HCT116 (cell line): ENCODE results near the gene SLC25A48. TPM values are rescaled to one million over a fixed set of nuclear protein-coding genes. Genes with fewer than 3 reads are reported as not detected.

ENCODE experiments used
- ATAC-seq: fragments of 200-7000 bp; cut with Tn5 transposase; 2 replicates; pipeline ENCODE4 v1.9.1; 2020; ENCODE audit warnings: mild to moderate bottlenecking, moderate library complexity
- BruUV-seq: library from RNA; stranded (reverse); fragments of 400-500 nt; replicated peaks from 2 replicates; lab custom pipeline; 2021; lab: Mats Ljungman, UMichigan
- CTCF ChIA-PET: fragments of 300-600 bp; sonication (Branson Sonifier 250); formaldehyde crosslinking; loops from one replicate; lab custom pipeline; 2021; ENCODE audit warnings: antibody characterized with exemption; lab: Charles Lee
- POLR2A ChIA-PET: fragments of 300-600, 350-600 bp; sonication (Branson Sonifier 250); formaldehyde crosslinking; loops from one replicate; lab custom pipeline; 2021; ENCODE audit warnings: antibody characterized with exemption; lab: Charles Lee
- RAD21 ChIA-PET, 2 experiments: fragments of 300-600 bp; sonication (Branson Sonifier 250); formaldehyde crosslinking; loops; one replicate each; lab custom pipeline; 2023; ENCODE audit warnings: low total read pairs in 2 of 2; ENCODE audit not compliant: uncharacterized antibody in 2 of 2, unreplicated experiment in 2 of 2, low non-redundant PET in 1 of 2; lab: Charles Lee
- DNase-seq: peaks from one replicate; pipeline ENCODE4 v3.0.0-alpha.2; 2010; ENCODE audit warnings: low read depth, low spot score
- H2AFZ ChIP-seq: fragments of 200-600 bp; shearing (Covaris generic), sonication (generic); 2 replicates; pipeline ENCODE4 v1.6.1; 2017; ENCODE audit warnings: low read depth, mixed run types, mixed read lengths, antibody characterized with exemption, low read length; ENCODE audit not compliant: poor library complexity, severe bottlenecking
- H3K27ac ChIP-seq: 2 replicates; pipeline ENCODE4 v1.5.1; 2012; ENCODE audit warnings: low read depth, low read length
- H3K27me3 ChIP-seq: fragments of 200-600 bp; sonication (generic); 2 replicates; pipeline ENCODE4 v1.6.1; 2016; ENCODE audit warnings: mixed run types, low read length, mixed read lengths; ENCODE audit not compliant: insufficient read depth
- H3K36me3 ChIP-seq, 2 experiments: fragments of 200-500 bp in 1 of 2; fragments of 200-600 bp in 1 of 2; sonication (Bioruptor generic) in 1 of 2; sonication (generic) in 1 of 2; 2 replicates each; pipeline versions ENCODE4 v1.5.1 to v1.6.1; 2014 to 2016; ENCODE audit warnings: low read length in 2 of 2, inconsistent platforms in 1 of 2, mixed read lengths in 1 of 2, mixed run types in 1 of 2; ENCODE audit not compliant: insufficient read depth in 2 of 2, control insufficient read depth in 1 of 2
- H3K4me1 ChIP-seq, 2 experiments: fragments of 200-600 bp in 1 of 2; sonication (generic) in 1 of 2; 2 replicates each; pipeline versions ENCODE4 v1.5.1 to v1.6.1; 2012 to 2017; ENCODE audit warnings: low read length in 2 of 2, inconsistent platforms in 1 of 2, mild to moderate bottlenecking in 1 of 2, mixed read lengths in 1 of 2, mixed run types in 1 of 2, moderate library complexity in 1 of 2; ENCODE audit not compliant: insufficient read depth in 2 of 2, control insufficient read depth in 1 of 2
- H3K4me2 ChIP-seq: fragments of 200-600 bp; sonication (generic); 2 replicates; pipeline ENCODE4 v1.6.1; 2017; ENCODE audit warnings: mixed run types, low read length, mixed read lengths
- H3K4me3 ChIP-seq, 2 experiments: fragments of 200-600 bp in 1 of 2; sonication (generic) in 1 of 2; replicated peaks in 1 of 2; 2 replicates each; pipeline ENCODE4 v1.5.1; 2011 to 2016; ENCODE audit warnings: low read length in 2 of 2, control low read depth in 1 of 2, low read depth in 1 of 2, mild to moderate bottlenecking in 1 of 2, mixed read lengths in 1 of 2, mixed run types in 1 of 2
- H3K79me2 ChIP-seq: fragments of 200-600 bp; sonication (generic); 2 replicates; pipeline ENCODE4 v1.6.1; 2017; ENCODE audit warnings: mild to moderate bottlenecking, mixed run types, low read length, moderate library complexity, mixed read lengths; ENCODE audit not compliant: insufficient read depth
- H3K9ac ChIP-seq: fragments of 200-600 bp; sonication (generic); 2 replicates; pipeline ENCODE4 v1.6.1; 2016; ENCODE audit warnings: low read length, mixed read lengths
- H3K9me2 ChIP-seq: fragments of 200-600 bp; sonication (generic), shearing (Covaris generic); 2 replicates; pipeline ENCODE4 v1.6.1; 2017; ENCODE audit warnings: mixed run types, mild to moderate bottlenecking, moderate library complexity; ENCODE audit not compliant: insufficient read depth
- H3K9me3 ChIP-seq, 2 experiments: fragments of 200-500 bp in 1 of 2; fragments of 200-600 bp in 1 of 2; sonication (Bioruptor generic) in 1 of 2; sonication (generic) in 1 of 2; 2 replicates each; pipeline ENCODE4 v1.6.1; 2014 to 2017; ENCODE audit warnings: low read length in 2 of 2, mixed read lengths in 2 of 2, inconsistent platforms in 1 of 2, low read depth in 1 of 2, mild to moderate bottlenecking in 1 of 2, mixed run types in 1 of 2, moderate library complexity in 1 of 2; ENCODE audit not compliant: control insufficient read depth in 1 of 2, insufficient read depth in 1 of 2
- H4K20me1 ChIP-seq: fragments of 200-600 bp; sonication (generic), shearing (Covaris generic); 2 replicates; pipeline ENCODE4 v1.6.1; 2017; ENCODE audit warnings: mixed run types, mild to moderate bottlenecking, moderate library complexity; ENCODE audit not compliant: insufficient read depth
- CBX3 ChIP-seq: IDR thresholded peaks from 2 replicates; pipeline ENCODE4 v1.6.1; 2012; ENCODE audit warnings: low read depth
- JUND ChIP-seq: IDR thresholded peaks from 2 replicates; pipeline ENCODE4 v1.6.1; 2012
- TCF7L2 ChIP-seq: IDR thresholded peaks from 2 replicates; pipeline ENCODE4 v1.7.0; 2011; ENCODE audit warnings: borderline replicate concordance, inconsistent platforms; ENCODE audit not compliant: insufficient read depth, insufficient read length; ENCODE audit errors: extremely low read depth
- ZBTB33 ChIP-seq: IDR thresholded peaks from 2 replicates; pipeline ENCODE4 v1.6.1; 2011; ENCODE audit warnings: mild to moderate bottlenecking, low read length, moderate library complexity; ENCODE audit not compliant: insufficient replicate concordance; ENCODE audit errors: extremely low read depth
- ZFX ChIP-seq: fragments of 450-650 bp; IDR thresholded peaks from 2 replicates; pipeline ENCODE4 v1.6.1; 2017
- intact Hi-C: fragments of 100-400 bp; cut with micrococcal nuclease; formaldehyde crosslinking; loops from 2 replicates; pipeline ENCODE4 v1.10.0; 2022
- total RNA-seq: library from RNA; stranded (reverse); gene quantifications from one replicate; pipeline ENCODE4 v1.2.1, GENCODE V29; 2021; ENCODE audit not compliant: unreplicated experiment

Gene SLC25A48
- total RNA-seq, 1 experiment from 2014 or later: 2.8 TPM

- no TSS peak for BruUV-seq
- no peaks in the 10 kb centered on the region for H3K9me2 ChIP-seq
- H2AFZ ChIP-seq: no peak overlapping the region
- H3K36me3 ChIP-seq: no peaks in the 10 kb centered on the region
- no peak overlapping the region for H3K9ac ChIP-seq
- H3K27me3 ChIP-seq: no peaks in the 10 kb centered on the region
- no peaks in the 10 kb centered on the region for H3K79me2 ChIP-seq
- no peak for TF ChIP-seq JUND
- TF ChIP-seq CBX3: no peak
- TF ChIP-seq ZFX: no peak
- ATAC-seq (no peak), DNase-seq (no peak)
- H4K20me1 ChIP-seq: no peaks in the 10 kb centered on the region
- ChIA-PET RAD21 (no interaction called here), CTCF (no interaction called here), POLR2A (no interaction called here)
- H3K9me3 ChIP-seq: no peaks in the 10 kb centered on the region
- no peak overlapping the region for H3K4me2 ChIP-seq
- no peak overlapping the region for H3K27ac ChIP-seq
- intact Hi-C loops: no loop called here
- peaks cover 0 to 5% of the 10 kb centered on the region in 2 experiments; a peak in 1 of 4 replicates for H3K4me1 ChIP-seq
- no peak overlapping the region for H3K4me3 ChIP-seq
Measured at GRCh38 chr5:135823881-135824280, 10.6 kb upstream of the SLC25A48 start.

- Histone ChIP-seq H3K27me3 (no peaks in the 10 kb centered on the region), H3K4me2 (no peak overlapping the region), H3K4me3 (no peak overlapping the region), H3K27ac (no peak overlapping the region), H3K36me3 (no peaks in the 10 kb centered on the region), H3K9ac (no peak overlapping the region), H3K79me2 (no peaks in the 10 kb centered on the region), H2AFZ (no peak overlapping the region), H4K20me1 (no peaks in the 10 kb centered on the region), H3K9me3 (no peaks in the 10 kb centered on the region), H3K4me1 (peaks cover 0 to 5% of the 10 kb centered on the region in 2 experiments; a peak in 1 of 4 replicates), H3K9me2 (no peaks in the 10 kb centered on the region)
- no TSS peak for BruUV-seq
- no peak for DNase-seq
- TF ChIP-seq ZBTB33: no peak
- TF ChIP-seq TCF7L2: no peak
- POLR2A ChIA-PET: no interaction called here
- ATAC-seq: no peak
- CTCF ChIA-PET: interaction anchor here (2.6 kb wide), 1 partner anchor 258 kb away, joined by 8 read pairs; no protein-coding TSS in a partner anchor
- intact Hi-C loops: no loop called here
- RAD21 ChIA-PET: no interaction called here
Measured at GRCh38 chr5:135824541-135825041, 9.9 kb upstream of the SLC25A48 start.
